B cell (primary cell): ENCODE results near the gene TFCP2L1. TPM values are rescaled to one million over a fixed set of nuclear protein-coding genes. Genes with fewer than 3 reads are reported as not detected.

Source experiments
- ATAC-seq: fragments of 200-7000 bp; cut with Tn5 transposase; one replicate; pipeline ENCODE4 v1.10.0; 2021; ENCODE audit warnings: low read depth, mild to moderate bottlenecking, moderate number of reproducible peaks, moderate library complexity
- CTCF ChIA-PET: fragments of 350-600 bp; sonication (Branson Sonifier 250); formaldehyde crosslinking; loops from one replicate; lab custom pipeline; 2021; ENCODE audit warnings: antibody characterized with exemption, inconsistent platforms; lab: Charles Lee
- POLR2A ChIA-PET: fragments of 350-600 bp; sonication (Branson Sonifier 250); formaldehyde crosslinking; loops from one replicate; lab custom pipeline; 2021; ENCODE audit warnings: antibody characterized with exemption; lab: Charles Lee
- DNase-seq: peaks from one replicate; pipeline ENCODE4 v3.0.0; 2013
- H2AFZ ChIP-seq: 2 replicates; pipeline ENCODE4 v1.6.1; 2012; ENCODE audit warnings: mild to moderate bottlenecking, low read depth, low read length; ENCODE audit not compliant: insufficient read depth, poor library complexity, severe bottlenecking
- H3K27ac ChIP-seq, 2 donors: 1 replicate in 1 of 2; 2 replicates in 1 of 2; pipeline ENCODE4 v1.5.1; 2012 to 2013; ENCODE audit warnings: low read length in 2 of 2, mild to moderate bottlenecking in 2 of 2, moderate library complexity in 1 of 2
- H3K27me3 ChIP-seq, 4 experiments: fragments of 200-600 bp in 1 of 4; sonication (generic) in 1 of 4; replicated peaks in 1 of 4; 1 replicate in 2 of 4; 2 replicates in 2 of 4; pipeline versions ENCODE4 v1.6.1 to v1.7.0; 2013 to 2016; ENCODE audit warnings: low read length in 3 of 4, mild to moderate bottlenecking in 2 of 4, mixed read lengths in 1 of 4, moderate library complexity in 1 of 4; ENCODE audit not compliant: insufficient read depth in 4 of 4, control insufficient read depth in 3 of 4; ENCODE audit errors: control extremely low read depth in 1 of 4
- H3K36me3 ChIP-seq, 2 experiments: replicated peaks in 1 of 2; 1 replicate in 1 of 2; 2 replicates in 1 of 2; pipeline versions ENCODE4 v1.6.1 to v1.7.1; 2013; ENCODE audit warnings: low read length in 1 of 2; ENCODE audit not compliant: insufficient read depth in 2 of 2, control insufficient read depth in 1 of 2; ENCODE audit errors: control extremely low read depth in 1 of 2, extremely low read depth in 1 of 2
- H3K4me1 ChIP-seq, 2 donors: fragments of 200-600 bp in 1 of 2; sonication (generic) in 1 of 2; 1 replicate in 1 of 2; 2 replicates in 1 of 2; pipeline versions ENCODE4 v1.5.1 to v1.6.1; 2013 to 2017; ENCODE audit warnings: low read length in 2 of 2; ENCODE audit not compliant: control insufficient read depth in 2 of 2, insufficient read depth in 2 of 2
- H3K4me2 ChIP-seq: replicated peaks from 2 replicates; pipeline ENCODE3; 2012; ENCODE audit warnings: mild to moderate bottlenecking, low read depth, low read length; ENCODE audit not compliant: poor library complexity, severe bottlenecking
- H3K4me3 ChIP-seq, 5 experiments: fragments of 200-600 bp in 1 of 5; sonication (generic) in 1 of 5; 1 replicate in 3 of 5; 2 replicates in 2 of 5; pipeline versions ENCODE4 v1.5.1 to v1.7.0; 2011 to 2016; ENCODE audit warnings: low read length in 4 of 5, mild to moderate bottlenecking in 4 of 5, low read depth in 2 of 5, control low read depth in 1 of 5, moderate library complexity in 1 of 5; ENCODE audit not compliant: insufficient read depth in 1 of 5; ENCODE audit errors: control extremely low read depth in 1 of 5, extremely low read depth in 1 of 5
- H3K79me2 ChIP-seq: fragments of 200-600 bp; sonication (generic); one replicate; pipeline ENCODE4 v1.6.0; 2016; ENCODE audit warnings: low read length; ENCODE audit not compliant: control insufficient read depth, insufficient read depth
- H3K9ac ChIP-seq: fragments of 200-600 bp; sonication (generic); 2 replicates; pipeline ENCODE4 v1.6.1; 2017; ENCODE audit warnings: mild to moderate bottlenecking, low read length, moderate library complexity
- H3K9me3 ChIP-seq, 3 donors: one replicate each; pipeline versions ENCODE4 v1.6.1 to v1.7.1; 2013; ENCODE audit warnings: low read length in 2 of 3; ENCODE audit not compliant: control insufficient read depth in 2 of 3, insufficient read depth in 1 of 3; ENCODE audit errors: control extremely low read depth in 1 of 3
- H4K20me1 ChIP-seq: 2 replicates; pipeline ENCODE4 v1.6.0; 2012; ENCODE audit warnings: mild to moderate bottlenecking, low read length; ENCODE audit not compliant: insufficient read depth, control insufficient read depth, poor library complexity, severe bottlenecking
- H3K27ac Mint-ChIP-seq: one replicate; pipeline ENCODE4 v1.8.0; 2021; ENCODE audit warnings: mixed read lengths
- H3K27me3 Mint-ChIP-seq: one replicate; pipeline ENCODE4 v1.8.0; 2021; ENCODE audit warnings: mixed read lengths
- H3K4me1 Mint-ChIP-seq: one replicate; pipeline ENCODE4 v1.8.0; 2021; ENCODE audit warnings: mixed read lengths
- H3K4me3 Mint-ChIP-seq: one replicate; pipeline ENCODE4 v1.8.0; 2021; ENCODE audit warnings: mixed read lengths
- H3K9me3 Mint-ChIP-seq: one replicate; pipeline ENCODE4 v1.8.0; 2022; ENCODE audit warnings: mixed read lengths; ENCODE audit not compliant: insufficient read depth
- CTCF ChIP-seq: fragments of 200-600 bp; IDR thresholded peaks from one replicate; pipeline ENCODE4 v1.8.0; 2022; ENCODE audit warnings: antibody characterized with exemption, mild to moderate bottlenecking
- EZH2 ChIP-seq: IDR thresholded peaks from 2 replicates; pipeline ENCODE4 v1.6.1; 2012; ENCODE audit warnings: borderline replicate concordance, low read depth, mild to moderate bottlenecking, moderate library complexity, low read length; ENCODE audit not compliant: insufficient read depth, poor library complexity, severe bottlenecking
- WGBS: methylation state at CpG from one replicate; pipeline ENCODE4 v1.1.5; 2013; ENCODE audit warnings: missing lambda C conversion rate; ENCODE audit not compliant: insufficient coverage; 5-methylcytosine and 5-hydroxymethylcytosine counted together
- intact Hi-C: fragments of 100-400 bp; cut with micrococcal nuclease; formaldehyde crosslinking; loops from one replicate; pipeline ENCODE4 v1.10.0; 2022
- polyA plus RNA-seq: library from polyadenylated mRNA; depleted of rRNA; stranded (reverse); fragments of >200 nt; gene quantifications from 2 replicates; pipeline ENCODE4 v1.2.3, GENCODE V29; 2012
- total RNA-seq, 2 donors: library from RNA; stranded (reverse); fragments of 120-200 nt in 1 of 2; gene quantifications; 1 replicate in 1 of 2; 2 replicates in 1 of 2; pipeline versions ENCODE4 v1.2.3 to v1.2.4, GENCODE V29; 2013 to 2022

Gene TFCP2L1
- total and polyA plus RNA-seq, 2 donors (not counting 1 experiment from before 2014, with no cell fraction given) = 0.03 TPM; not detected in 1

GRCh38 chr2:121186261-121186660 is 98.7 kb downstream of the TFCP2L1 start:
- Histone ChIP-seq H3K9ac (no peak overlapping the region), H3K79me2 (no peaks in the 10 kb centered on the region), H3K4me2 (no peak overlapping the region), H3K4me3 (no peak overlapping the region), H2AFZ (no peak overlapping the region), H4K20me1 (no peaks in the 10 kb centered on the region), H3K4me1 (no peaks in the 10 kb centered on the region), H3K27ac (no peak overlapping the region), H3K27me3 (no peaks in the 10 kb centered on the region), H3K36me3 (no peaks in the 10 kb centered on the region), H3K9me3 (no peaks in the 10 kb centered on the region)
- H3K27ac Mint-ChIP-seq = no peak overlapping the region
- CTCF ChIA-PET = no interaction called here
- H3K4me3 Mint-ChIP-seq = no peak overlapping the region
- ATAC-seq = no peak
- intact Hi-C loops = no loop called here
- H3K9me3 Mint-ChIP-seq = no peaks in the 10 kb centered on the region
- 83% methylated on average over 9 of the region's 9 CpGs for WGBS
- TF ChIP-seq CTCF (no peak), EZH2 (no peak)
- H3K27me3 Mint-ChIP-seq = peaks cover 6% of the 10 kb centered on the region
- POLR2A ChIA-PET = no interaction called here
- H3K4me1 Mint-ChIP-seq = no peaks in the 10 kb centered on the region
- no peak for DNase-seq

- Histone ChIP-seq H4K20me1 (no peaks in the 10 kb centered on the region), H3K27ac (no peak overlapping the region), H3K4me3 (no peak overlapping the region), H3K36me3 (no peaks in the 10 kb centered on the region), H3K4me1 (no peaks in the 10 kb centered on the region), H3K4me2 (no peak overlapping the region), H3K9ac (no peak overlapping the region), H3K79me2 (no peaks in the 10 kb centered on the region), H3K27me3 (no peaks in the 10 kb centered on the region), H2AFZ (no peak overlapping the region), H3K9me3 (no peaks in the 10 kb centered on the region)
- 83% methylated on average over 4 of the region's 5 CpGs for WGBS
- ChIA-PET POLR2A (no interaction called here), CTCF (interaction anchor here (1.2 kb wide), 1 partner anchor 106 kb away, joined by 5 read pairs; no protein-coding TSS in a partner anchor)
- no peak for ATAC-seq
- Mint-ChIP-seq H3K9me3 (no peaks in the 10 kb centered on the region), H3K27me3 (peaks cover 6% of the 10 kb centered on the region), H3K4me3 (no peak overlapping the region), H3K27ac (no peak overlapping the region), H3K4me1 (no peaks in the 10 kb centered on the region)
- TF ChIP-seq EZH2 (no peak), CTCF (no peak)
- intact Hi-C loops = no loop called here
- DNase-seq = no peak
These were observed 99.4 kb downstream of the TFCP2L1 start for GRCh38 chr2:121185571-121186074.
